GM21717 (cell line): ENCODE measurements around the gene SLC46A1.

Experiments used
- ATAC-seq: cut with Tn5 transposase; IDR thresholded peaks from one replicate; pipeline ENCODE4 v1.9.1; 2021; ENCODE audit warnings: mild to moderate bottlenecking, moderate library complexity; ENCODE audit not compliant: unreplicated experiment

Gene SLC46A1

DNA sequence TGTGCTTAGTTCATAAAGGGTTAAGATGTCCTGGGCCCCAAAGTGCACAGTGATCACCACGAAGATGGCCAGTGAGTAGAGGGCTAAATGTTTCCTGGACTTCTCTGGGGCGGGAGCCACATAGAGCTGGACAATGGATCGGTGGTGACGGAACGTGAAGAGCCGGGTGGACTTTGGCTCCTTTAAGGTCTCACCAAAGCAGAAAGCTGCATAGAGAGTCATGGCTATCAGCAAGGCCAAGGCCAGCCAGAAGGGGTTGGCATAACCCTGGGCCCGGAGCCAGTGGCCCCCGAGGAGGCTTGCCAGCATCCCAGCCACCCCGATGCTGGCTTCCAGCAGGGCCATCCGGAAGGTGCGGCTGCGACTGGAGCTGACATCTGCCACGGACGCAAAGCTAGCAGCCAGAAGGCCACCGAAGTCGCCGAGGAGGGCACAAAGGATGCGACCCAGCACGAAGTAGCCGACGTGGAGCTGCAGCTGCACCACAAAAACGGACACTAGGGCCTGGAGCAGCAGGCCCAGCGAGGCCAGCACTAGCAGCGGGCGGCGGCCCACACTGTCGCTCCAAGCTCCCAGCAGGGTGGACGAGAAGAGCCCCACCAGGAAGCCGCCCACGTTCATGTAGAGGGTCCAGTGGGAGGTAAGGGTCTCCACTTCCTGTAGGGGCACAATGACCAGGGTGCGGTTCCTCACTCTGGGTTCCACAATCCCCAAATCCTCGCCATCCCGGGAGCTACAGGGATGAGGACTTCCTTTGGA, 1.0 kb downstream of the SLC46A1 start:
- no peak for ATAC-seq

DNA sequence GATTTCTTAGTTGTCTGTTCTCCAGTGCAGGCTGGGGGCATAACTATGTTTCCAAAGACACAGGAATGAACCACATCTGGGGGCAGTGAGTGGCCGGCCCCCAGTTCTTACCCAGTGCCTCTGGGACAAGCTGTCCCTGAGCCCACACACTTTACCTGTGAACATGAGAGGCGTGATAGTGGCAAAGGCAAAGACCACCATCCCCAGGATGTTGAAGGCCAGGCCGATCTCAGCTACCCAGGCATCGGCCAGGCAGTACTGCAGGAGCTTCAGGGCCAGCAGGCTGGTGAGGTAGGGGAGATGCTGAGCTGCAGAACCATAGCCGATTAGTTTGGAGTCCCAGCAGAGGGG, 1.6 kb downstream of the SLC46A1 start:
- ATAC-seq: no peak

DNA sequence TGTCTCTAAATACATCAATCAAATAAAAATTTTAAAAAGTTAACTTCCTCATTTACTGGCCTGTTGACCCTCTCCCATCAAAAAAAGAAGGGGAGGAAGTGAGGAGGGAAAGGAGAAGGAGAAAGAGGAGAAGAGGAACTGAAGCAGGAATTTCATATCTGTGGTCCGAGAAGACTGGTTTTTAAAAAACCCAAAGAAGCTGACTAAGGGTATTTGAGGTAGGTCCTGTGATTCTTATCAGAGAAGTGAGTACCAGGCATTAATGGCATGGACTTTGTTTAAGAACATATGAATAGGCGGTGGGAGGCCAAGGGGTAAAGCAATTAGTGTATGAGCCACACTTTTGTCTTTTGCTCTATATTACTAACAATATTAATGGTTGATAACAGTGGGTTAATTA, 2.0 kb downstream of the SLC46A1 start:
- ATAC-seq: no peak

DNA sequence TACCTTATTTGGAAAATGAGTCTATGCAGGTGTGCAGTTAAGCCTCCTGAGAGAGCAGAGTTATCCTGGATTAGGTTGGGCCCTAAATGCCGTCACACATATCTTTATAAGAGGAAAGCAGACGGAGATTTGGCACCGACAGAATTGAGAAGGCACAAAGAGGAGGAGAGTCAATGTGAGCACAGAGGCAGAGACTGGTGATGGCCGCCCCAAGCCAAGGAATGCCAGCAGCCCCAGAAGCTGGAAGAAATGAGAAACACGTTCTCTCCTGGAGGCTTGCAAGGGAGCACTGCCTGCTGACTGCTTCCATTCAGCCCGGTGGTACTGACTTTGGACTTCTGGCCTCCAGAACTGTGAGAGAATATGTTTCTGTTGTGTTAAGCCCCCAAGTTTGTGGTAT, 3.2 kb downstream of the SLC46A1 start:
- ATAC-seq: no peak

DNA sequence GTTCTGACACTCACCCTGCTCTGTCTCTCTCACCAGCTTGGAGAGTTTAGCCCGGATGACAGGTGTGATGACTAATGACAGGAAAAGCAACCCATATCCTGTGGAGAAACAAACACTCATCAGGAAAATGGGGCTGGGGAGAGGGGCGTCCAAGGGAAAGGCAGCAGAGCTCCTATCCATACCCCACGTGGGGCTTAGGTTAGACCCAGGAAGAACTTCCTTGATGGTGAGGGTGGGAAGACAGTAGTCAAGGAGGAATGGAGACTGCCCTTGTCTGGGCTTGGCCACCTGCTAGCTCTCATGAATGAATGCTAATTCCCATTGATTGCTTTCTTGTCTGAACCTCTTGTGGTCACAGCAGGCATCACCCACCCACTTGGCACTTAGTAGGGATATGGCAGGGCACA, 3.8 kb downstream of the SLC46A1 start:
- no peak for ATAC-seq

DNA sequence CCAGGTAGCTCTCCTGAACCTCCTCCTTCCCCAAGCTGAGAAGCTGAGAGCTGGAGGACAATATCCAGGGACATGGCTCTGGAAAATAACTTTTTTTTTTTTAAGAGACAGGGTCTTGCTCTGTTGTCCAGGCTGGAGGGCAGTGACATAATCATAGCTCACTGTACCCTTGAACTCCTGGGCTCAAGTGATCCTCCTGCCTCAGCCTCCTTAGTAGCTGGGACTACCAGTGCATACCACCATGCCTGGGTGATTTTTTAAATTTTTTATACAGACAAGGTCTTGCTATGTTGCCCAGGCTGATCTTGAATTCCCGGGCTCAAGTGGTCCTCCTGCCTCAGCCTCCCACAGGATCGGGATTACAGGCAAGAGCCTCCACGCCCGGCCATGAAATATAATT, 6.2 kb downstream of the SLC46A1 start:
- no peak for ATAC-seq

DNA sequence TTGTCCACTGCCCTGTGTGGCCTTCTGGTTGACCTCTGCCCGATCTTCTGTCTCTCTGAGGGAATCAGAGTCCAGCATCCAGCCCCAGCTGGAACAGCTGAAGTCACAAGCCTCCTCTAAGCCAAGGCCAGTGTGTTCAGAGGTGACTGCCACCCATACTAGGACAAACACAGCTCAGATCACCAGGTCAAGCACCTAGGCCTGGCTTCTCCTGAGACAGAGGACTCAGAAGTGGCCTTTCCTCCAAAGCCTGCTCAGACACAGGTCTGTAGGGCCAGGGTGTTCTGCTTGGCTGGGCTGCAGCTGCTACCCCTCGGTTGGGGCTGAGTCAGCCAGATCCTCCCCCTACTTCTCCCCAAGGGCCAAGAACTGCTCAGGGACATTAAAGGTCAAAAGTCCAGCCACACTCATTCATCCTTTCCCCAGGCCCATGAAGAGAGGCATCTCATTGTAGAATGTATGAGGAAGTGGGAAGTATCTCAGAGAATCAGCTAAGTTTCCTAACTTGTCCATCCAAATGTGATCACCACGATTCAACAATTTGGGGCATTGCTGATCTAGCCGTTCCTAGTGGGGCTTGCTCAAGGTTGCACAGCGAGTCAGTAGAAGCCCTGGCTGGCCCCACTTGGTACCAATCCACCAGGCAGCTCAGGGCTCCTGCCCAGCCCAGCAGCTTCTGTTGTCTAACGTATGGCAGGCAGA, 7.6 kb downstream of the SLC46A1 start:
- ATAC-seq: no peak

DNA sequence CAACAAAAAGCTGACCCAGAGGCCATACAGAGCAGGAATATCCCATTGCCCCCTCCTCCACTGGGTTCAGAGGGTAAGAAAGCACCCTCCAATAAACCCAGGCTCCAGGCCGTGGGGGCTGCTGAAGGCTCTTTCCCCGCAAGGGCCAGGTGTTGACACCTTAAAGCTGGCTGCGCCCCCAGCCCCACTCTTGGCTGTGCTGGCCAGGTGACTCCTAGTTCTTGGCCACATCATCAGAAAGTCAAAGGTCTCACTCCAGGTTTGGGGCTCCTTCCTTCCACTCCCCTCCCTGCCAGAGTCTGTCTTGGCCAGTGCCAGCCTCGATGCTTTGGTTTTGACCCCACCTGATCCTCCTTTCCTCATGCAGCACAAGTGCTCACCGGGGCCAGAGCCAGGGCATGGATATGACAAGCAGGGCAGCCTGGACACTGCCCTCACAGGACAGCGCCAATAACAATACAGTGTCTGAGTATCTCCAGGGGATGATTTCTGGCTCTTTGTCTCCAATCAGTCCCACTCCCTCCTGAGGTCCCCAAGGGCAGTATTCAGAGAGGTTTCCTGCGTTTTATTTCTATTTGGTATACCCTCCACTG, 8.2 kb downstream of the SLC46A1 start:
- no peak for ATAC-seq

DNA sequence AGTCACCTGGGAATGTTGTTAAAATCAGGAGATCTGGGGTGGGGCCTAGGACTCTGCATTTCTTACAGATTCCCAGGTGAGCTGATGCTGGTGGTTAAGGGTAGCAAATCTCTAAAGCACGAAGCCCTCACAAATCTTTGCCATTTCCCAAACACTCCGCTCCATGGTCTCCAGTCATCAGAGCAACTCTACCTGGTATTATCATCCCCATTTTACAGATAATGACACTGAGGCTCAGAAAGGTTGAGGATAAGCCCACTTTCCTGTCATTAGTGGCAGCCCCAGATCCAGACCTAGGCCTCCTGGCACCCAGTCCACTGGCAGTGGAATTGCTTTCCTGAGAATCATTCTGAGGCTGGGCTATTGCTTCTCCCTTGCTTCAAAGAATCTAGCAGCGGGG, 8.7 kb downstream of the SLC46A1 start:
- no peak for ATAC-seq

DNA sequence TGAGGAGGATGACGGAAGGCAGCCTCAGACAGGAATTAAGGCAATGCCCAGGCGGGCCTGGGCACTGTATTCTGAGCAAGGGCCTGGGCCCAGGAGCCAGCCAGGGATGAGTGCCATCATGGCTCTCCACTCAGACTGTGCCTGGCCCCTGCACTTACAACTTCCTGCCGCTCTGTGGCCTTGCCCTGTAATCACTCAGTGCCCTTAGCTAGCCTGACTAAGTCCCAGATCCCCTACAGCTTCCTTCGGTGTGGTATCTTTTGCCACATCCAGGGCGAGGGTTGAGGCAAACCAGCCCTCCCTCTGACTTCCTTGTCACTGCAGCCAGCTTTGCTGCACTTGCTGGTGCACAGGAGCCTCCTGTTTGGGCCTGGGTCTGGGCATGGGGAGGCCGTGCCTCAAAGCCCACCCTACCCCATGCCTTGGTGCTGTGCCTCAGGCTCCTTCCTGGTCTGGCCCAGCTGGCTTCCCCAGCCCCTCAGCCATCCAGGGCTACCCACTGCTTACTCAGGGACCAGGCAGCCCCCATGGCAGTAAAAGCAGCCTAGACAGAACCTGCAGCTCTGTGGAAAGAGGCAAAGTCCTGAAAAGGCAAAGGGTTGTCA, 9.3 kb downstream of the SLC46A1 start:
- ATAC-seq: no peak

DNA sequence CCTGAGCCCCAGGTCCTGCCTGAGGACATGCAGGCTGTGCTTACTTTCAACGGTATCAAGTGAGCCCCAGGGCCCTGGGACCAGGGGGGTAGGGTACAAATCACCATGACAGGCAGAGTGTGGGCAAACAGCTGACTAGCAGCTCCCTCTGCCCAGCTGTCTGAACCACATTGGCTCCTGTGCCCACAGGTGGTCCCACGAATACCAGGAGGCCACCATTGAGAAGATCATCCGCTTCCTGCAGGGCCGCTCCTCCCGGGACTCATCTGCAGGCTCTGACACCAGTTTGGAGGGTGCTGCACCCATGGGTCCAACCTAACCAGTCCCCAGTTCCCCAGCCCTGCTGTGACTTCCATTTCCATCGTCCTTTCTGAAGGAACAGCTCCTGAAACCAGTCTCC, 10.0 kb downstream of the SLC46A1 start:
- ATAC-seq: no peak

DNA sequence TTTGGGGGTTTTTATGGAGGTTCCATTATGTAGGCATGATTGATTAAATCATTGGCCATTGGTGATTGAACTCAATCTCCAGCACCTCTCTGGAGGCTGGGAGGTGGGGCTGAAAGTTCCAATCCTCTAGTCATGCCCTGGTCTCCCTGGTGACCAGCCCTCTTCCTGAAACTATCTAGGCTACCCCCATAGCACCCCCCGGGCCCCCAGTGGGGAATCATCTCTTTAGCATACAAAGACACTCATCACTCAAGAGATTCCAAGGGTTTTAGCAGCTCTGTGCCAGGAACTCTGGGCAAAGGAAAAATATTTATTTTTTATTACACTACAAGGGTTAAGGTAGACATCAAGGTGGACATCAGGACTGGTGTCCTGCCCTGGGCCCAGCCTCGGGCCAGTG, 10.6 kb downstream of the SLC46A1 start:
- no peak for ATAC-seq

DNA sequence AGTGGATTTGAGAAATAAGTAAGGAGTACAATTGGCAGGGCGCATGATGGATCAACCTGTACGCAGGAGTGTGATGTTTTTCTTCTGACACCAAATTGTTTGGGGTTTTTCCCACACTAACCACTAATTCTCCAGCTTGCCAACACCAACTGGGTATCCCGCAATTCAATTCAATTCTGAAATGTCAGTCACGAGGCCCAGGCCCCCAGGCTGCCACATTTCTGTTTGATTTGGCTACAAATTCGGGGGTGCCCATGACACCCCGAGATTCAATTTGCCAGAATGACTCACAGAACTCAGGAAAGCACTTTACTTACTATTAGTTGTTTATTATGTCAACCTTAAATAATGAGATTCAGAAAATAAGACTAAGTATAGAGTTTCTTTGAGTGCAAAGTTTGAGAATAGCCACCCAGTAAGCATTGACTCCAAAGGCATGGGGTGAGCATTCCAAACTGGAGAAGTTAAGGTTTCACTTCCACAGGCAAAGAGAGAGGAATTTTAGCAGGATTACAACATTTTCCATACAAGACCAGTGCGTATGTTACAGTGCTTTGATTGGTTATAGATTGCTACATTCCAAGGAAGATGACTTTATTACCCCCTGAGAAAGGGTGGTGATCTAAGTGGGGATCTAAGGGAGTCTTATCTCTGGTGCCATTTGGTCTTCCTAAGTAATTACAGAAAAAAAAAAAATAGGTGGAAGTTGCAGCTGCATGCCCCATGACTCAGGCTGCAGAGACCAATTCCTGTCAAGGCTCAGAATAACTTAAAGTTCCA, 11.5 kb downstream of the SLC46A1 start:
- ATAC-seq: no peak

DNA sequence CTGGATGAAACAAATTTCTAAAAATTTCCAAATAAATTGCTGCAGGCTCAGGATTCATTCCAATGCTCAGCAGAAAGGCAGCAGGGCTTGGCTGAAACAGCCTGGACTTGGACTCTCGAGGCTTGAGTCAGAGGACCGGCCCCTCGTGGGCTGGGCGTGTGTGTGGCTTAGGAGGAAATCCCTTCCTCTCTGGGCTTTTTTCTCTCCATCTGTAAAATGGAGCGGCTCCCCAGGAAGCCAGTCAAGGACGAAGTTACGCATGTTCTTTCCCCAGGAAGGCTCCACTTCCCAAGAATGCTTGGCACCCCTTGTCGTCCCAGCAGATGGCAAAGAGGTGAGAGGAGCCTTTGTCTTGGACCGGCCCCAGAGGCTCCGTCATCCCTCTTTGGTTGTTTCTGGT, 13.5 kb downstream of the SLC46A1 start:
- ATAC-seq: no peak

DNA sequence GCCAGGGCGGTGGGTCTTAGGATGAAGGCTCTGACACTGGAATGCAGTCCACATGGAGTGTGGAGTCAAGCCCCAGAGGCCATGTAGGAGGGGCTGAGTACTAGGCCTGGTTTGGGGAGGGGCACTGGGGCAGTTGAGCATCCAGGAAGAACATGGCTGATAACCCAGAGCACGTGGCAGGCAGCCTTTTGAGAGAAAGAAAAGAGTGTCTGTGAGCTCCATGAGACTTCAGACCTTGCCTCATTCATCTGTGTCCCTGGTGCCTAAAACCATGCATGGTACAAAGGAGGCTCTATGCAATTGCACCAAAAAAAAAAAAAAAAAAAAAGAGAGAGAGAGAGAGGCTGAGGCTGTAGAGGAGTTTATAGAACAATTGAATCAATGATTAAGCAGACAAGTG, 14.6 kb downstream of the SLC46A1 start:
- no peak for ATAC-seq

DNA sequence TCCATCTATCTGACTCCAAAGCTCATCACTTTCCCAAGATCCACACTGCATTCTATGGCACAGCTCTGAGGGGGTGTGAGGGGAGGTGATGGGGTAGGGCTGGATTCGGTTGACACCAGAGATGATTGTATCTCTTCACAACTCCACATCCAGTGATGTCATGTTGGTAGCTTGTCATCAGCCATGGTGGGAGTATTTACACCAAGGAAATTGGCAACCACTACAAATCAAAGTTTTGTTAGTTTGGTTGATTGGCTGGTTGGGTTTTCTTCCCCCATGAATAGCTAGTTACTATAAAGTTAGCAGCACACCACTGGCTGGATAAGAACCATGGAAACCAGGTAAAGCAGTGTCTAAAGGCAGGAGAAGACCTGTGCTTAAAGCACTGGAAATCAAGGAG, 15.0 kb downstream of the SLC46A1 start:
- no peak for ATAC-seq

DNA sequence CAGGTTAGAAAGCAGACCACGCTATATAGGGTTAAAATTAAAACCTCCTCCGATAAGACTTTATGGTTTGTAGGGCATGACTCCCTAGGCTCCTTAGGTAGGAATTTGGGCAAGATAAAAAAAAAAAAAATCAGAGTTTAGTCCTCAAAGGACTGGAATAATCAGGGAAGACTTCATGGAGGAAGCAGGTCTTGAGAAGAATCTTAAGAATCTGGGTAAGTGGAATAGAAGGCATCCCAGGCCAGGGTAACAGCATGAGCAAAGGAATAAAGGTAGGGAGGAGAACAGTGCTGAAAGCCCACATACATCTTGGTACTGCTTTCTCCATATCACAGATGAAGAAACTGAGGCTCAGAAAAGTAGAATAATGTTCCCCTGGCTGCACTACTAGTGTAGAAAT, 15.4 kb downstream of the SLC46A1 start:
- ATAC-seq: no peak

DNA sequence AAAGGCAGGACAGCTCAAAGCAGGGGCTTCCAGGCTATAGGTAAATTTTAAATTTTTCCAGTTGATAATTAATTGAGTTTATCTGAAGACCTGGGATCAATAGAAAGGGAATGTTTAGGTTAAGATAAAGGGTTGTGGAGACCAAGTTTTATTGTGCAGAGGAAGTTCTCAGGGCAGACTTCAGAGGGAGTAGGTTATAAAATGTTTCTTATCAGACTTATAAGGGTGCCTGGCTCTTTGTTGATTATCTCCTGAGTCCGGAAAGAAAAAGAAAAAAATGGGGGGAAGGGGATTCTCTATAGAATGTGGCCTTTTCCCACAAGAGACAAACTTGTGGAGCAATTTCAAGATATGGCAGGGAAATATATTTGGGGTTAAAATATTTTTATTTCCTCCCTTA, 15.9 kb downstream of the SLC46A1 start:
- ATAC-seq: no peak

DNA sequence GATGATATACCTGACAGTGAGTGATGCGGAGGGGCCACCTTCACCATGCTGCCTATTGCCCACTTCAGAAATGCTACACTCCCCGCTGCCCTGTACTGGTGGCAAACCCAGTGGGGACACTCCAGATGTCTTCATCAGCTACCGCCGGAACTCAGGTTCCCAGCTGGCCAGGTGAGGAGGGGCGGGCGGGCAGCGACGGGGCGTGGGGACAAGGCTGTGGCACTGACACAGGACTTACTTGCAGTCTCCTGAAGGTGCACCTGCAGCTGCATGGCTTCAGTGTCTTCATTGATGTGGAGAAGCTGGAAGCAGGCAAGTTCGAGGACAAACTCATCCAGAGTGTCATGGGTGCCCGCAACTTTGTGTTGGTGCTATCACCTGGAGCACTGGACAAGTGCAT, 17.9 kb downstream of the SLC46A1 start:
- ATAC-seq: no peak

DNA sequence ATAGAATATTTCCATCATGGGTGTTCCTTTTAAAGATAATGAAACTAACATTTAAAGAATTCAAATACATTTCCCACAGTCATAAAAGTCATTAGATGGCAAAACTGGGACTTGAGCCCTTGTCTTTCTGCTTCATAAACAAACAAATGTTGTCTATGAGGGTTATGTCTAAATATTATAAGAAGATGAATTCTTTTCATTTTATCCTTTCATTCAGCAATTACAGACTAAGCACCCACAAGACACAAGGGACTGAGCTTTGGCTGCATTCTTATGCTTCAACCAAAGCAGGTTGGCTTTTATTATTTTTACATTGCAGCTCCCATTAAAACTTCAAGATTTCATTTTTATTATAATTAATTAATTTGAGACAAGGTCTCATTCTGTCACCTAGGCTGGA, 19.6 kb downstream of the SLC46A1 start:
- no peak for ATAC-seq

DNA sequence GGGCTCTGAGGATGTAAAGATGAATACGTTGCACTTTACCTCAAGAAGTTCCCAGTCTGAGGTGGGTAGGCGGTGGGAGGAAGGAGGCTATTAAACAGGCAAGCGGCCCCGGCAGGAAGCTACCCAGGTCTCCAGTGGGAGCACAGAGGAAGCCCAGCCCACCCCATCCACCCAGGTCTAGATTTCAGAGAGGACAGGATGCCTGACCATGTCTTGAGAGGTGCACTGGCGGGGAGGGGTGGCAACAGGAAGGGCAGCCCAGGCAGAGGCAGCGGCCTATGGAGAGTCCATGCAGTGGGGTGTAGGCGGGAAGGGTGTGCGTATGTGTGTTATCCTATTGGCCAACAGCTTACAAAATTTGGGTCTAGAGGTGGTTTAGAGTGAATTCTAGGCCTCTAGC, 20.6 kb downstream of the SLC46A1 start:
- ATAC-seq: no peak
